ENCODE measurements around the gene ISOC1.

ISOC1 gene

DNA sequence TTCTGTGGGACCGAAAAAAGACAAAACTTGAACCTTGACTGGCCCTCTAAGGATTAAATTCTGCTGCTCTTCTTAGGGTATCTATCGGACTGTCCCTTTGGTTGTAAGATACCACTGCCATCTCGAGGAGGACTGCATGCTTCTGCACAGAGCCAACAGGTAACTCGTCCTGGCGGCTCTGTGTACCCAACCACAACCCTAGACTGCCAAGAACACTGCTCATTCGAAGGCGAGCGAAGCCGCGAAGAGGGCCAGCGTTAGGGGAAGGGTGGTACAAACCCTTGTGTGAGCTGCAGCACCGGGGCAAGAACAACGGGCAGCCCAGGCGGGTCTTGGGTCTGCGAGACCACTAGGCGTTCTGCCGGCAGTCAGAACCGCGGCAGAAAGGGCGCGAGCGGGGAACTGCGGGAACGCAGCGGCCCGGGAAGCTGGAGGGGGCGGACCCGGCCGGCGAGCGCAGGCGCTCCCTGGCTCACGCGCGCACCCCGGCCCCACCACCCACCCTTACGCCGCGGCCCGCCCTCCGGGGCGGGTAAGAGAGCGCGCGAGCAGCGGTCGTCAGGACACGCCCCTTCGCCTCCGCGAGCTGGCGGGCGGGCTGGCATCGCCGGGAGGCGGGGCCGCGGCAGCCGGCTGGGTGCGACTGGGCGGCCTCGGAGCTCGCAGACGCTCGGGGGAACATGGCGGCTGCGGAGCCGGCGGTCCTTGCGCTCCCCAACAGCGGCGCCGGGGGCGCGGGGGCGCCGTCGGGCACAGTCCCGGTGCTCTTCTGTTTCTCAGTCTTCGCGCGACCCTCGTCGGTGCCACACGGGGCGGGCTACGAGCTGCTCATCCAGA, at the start of gene ISOC1:
ISOC1 (plus strand) TSS at position 663 of the 837 bp plus-strand sequence; CDS start at position 681, 18 bp downstream.
- DNase-seq (ENCODE audit: low read depth in 2 of 2) = peak; percentile 75 to 93

DNA sequence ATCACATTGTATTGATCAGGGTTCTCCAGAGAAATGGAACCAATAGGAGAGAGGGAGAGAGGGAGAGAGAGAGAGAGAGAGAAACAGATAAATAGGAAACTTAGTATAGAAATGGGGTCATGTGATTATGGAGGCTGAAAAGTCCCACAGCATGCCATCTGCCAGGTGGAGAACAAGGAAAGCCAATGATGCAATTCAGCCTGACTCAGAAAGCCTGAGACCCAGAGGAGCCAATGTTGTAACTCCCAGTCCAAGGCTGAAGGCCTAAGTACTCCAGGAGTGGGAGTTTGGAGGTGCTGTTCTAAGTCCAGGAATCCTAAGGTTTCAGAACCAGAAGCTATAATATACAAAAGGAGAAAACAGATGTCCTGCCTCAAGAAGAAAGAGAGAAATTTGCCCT, 48.4 kb upstream of the ISOC1 start:
- DNase-seq (ENCODE audit: low read depth in 2 of 2) = no peak

DNA sequence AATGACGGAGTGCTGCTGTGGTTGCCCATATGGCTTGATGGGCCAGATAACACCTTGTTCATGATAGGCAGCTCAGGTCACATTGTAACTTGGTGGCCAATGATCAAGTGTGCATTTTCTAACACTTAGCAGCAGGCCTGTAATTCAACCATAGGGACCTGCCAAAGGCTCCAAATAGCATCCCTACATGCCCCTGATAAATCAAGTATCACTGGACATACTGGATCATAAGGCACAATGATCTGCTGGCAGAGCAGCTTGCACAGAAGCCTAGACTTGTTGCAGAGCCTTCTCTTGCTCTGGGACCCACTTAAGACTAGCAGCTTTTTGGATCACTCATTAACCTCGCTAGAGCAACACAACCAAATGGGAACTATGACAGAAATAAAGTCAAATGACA, 46.0 kb upstream of the ISOC1 start:
- DNase-seq (ENCODE audit: low read depth in 2 of 2) = no peak

GRCh38 chr5:129049126-129049799, 45.3 kb upstream of the ISOC1 start:
- no peak for DNase-seq (ENCODE audit: low read depth in 2 of 2)

- no peak for DNase-seq (ENCODE audit: low read depth in 2 of 2)
Observed at GRCh38 chr5:129051283-129051682, 43.3 kb upstream of the ISOC1 start.

DNA sequence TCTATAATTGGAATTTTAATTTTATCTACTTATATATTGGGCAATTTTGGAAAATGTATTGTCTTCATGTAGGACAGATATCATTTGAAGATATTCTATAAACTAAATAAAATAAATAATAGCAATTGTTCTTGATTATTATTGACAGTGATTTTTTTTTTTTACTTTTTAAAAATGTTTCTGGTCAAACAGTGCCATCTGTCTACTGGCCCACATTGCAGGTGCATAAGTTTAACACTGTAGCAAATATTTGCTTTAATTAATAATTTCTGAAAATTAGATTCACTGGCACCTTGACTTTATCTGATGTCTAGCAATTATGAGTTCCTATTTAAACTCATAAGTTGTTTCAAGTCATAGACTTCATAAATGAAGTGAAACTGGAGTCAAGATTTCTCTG, 41.1 kb upstream of the ISOC1 start:
- DNase-seq (ENCODE audit: low read depth in 2 of 2) = no peak

- DNase-seq (ENCODE audit: low read depth in 2 of 2) = no peak
Observed at GRCh38 chr5:129057329-129057728, 37.2 kb upstream of the ISOC1 start.

- DNase-seq (ENCODE audit: low read depth in 2 of 2) = no peak
Observed at GRCh38 chr5:129061849-129062248, 32.7 kb upstream of the ISOC1 start.

- no peak for DNase-seq (ENCODE audit: low read depth in 2 of 2)
Observed at GRCh38 chr5:129063483-129064113, 31.0 kb upstream of the ISOC1 start.

GRCh38 chr5:129065721-129066120, 28.8 kb upstream of the ISOC1 start:
- DNase-seq (ENCODE audit: low read depth in 2 of 2) = no peak

DNA sequence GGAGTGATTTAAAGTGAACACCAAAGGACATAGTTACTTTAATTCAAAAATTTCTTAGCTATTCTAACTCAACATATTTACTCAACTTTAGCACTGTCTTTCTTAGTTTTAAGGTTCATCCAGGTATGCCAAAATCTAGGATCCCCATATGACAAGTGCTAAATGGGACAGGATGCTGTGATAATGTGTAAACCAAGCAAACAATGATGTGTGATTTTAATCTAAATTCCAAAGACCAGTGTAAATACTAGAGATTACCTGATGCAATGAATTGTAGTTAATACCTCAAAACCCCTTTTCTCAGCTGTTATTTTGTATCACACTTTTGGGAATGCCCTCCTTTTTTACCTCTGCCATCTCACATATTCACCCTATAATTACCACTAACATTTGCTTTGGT, 26.8 kb upstream of the ISOC1 start:
- no peak for DNase-seq (ENCODE audit: low read depth in 2 of 2)

DNA sequence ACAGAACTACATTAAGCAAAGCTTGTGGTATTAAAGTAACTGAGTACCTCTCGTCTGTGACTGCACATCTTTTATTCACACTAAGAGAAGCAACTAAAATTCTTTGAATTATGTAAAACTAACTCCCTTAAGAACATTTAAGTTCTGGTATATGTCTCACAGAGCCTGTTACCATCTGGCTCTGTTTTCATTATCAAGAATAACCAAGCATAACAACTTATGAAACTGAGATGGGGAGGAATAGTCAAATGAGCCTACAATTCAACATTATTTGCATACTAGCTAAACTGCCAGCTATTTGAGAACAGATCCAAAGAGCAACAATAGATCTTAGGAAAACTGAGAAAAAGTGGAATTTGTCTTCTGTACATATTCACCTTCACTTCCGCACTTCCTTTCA, 25.3 kb upstream of the ISOC1 start:
- no peak for DNase-seq (ENCODE audit: low read depth in 2 of 2)

DNA sequence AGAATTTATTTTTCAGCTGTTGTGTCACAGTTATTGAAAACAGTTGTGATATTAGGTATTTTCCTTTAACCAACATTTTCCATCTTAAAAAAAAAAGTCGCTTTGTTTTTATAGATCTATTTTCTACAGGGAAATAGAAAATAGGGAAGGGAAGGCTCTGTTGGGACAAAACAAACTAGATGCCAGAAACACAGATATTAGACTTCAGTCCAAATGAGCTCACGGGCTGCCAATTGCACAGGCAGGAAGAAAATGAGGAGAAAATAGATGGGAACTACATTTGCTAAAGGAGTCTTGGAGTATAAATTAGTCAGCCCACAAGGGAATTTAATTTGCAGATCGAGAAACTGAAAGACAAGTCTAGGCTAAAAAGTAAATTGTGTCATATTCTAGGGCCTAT, 21.4 kb upstream of the ISOC1 start:
- no peak for DNase-seq (ENCODE audit: low read depth in 2 of 2)

DNA sequence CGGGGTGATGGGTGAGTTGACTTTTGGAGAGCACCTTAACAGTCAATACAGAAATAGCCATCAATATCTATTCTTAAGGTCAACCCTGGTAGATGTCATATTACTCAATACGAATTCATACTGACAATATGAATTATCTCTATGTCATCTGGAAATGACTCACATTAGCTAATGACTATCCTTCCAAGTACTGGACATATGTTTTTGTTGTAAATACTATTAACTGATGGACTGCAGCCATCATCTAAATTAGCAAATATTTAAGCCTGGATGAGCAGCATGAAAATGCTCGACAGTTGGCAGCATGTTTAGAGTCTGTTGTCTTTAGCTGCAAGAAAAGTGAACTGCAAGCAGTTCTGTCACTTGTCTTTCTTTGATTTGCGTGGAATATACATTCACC, 19.6 kb upstream of the ISOC1 start:
- no peak for DNase-seq (ENCODE audit: low read depth in 2 of 2)

DNA sequence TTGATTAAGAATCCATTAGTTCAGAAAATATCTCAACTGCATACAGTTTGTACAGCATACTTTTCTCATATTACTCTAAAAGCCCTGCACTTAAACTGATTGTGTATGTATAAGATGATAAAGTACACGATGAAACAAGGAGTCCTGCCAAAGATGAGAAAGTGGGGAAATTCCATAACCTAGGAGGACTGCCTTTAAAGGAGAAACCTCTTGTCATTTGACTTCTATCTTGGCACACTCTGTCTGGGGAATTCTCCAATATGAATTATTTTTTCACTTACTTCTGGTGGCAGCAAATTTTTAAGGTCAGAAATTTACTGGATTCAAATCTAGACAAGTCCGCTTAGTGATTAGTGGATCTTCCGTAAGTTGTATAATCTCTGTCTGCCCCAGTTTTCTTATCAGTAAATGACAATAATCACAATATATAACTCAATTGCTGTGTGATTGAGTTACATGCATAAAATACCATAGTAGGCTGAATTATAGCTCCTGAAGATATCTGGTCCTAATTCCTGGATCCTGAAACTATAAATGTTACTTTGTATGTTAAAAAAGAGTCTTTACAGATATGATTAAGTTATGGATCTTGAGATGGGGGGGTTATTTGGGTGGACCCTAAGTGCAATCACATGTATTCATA, 17.0 kb upstream of the ISOC1 start:
- DNase-seq (ENCODE audit: low read depth in 2 of 2) = no peak

DNA sequence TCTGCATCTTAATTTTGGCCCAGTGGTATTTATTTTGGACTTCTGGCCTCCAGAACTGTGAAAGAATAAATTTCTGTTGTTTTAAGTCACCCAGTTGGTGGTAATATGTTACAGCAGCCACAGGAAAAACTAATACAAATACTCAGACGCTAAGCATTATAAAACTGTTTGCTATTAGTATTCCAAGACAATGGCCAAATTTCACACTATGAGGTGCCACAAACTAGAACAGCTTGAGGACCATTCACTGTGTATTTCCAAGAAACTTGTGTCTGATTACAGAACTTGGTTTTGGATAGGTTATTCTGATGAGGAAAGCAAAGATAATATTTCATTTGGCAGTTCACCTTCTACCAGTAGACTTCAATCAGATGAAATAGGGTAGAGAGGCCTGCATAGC, 16.3 kb upstream of the ISOC1 start:
- no peak for DNase-seq (ENCODE audit: low read depth in 2 of 2)

DNA sequence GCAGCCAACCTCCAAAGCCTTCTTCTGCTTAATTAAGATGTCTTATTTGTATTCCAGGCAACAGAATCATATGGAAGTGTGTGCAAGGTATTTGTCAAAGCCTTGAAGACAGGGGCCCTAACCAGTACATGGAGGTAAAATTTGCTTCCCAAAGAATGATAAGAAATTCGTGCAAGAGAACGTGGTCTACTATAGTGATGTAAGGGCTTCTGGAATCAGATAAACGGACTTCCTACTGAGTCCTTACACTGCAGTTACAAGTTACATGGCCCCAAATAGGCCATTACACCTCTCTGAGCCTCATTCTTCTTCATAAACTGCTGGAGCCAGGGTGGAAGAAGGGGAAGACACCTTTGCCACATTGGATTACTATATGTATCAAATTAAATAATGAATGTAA, 15.9 kb upstream of the ISOC1 start:
- no peak for DNase-seq (ENCODE audit: low read depth in 2 of 2)

GRCh38 chr5:129079496-129079895, 15.1 kb upstream of the ISOC1 start:
- DNase-seq (ENCODE audit: low read depth in 2 of 2) = no peak

GRCh38 chr5:129080766-129081165, 13.8 kb upstream of the ISOC1 start:
- DNase-seq (ENCODE audit: low read depth in 2 of 2) = no peak

DNA sequence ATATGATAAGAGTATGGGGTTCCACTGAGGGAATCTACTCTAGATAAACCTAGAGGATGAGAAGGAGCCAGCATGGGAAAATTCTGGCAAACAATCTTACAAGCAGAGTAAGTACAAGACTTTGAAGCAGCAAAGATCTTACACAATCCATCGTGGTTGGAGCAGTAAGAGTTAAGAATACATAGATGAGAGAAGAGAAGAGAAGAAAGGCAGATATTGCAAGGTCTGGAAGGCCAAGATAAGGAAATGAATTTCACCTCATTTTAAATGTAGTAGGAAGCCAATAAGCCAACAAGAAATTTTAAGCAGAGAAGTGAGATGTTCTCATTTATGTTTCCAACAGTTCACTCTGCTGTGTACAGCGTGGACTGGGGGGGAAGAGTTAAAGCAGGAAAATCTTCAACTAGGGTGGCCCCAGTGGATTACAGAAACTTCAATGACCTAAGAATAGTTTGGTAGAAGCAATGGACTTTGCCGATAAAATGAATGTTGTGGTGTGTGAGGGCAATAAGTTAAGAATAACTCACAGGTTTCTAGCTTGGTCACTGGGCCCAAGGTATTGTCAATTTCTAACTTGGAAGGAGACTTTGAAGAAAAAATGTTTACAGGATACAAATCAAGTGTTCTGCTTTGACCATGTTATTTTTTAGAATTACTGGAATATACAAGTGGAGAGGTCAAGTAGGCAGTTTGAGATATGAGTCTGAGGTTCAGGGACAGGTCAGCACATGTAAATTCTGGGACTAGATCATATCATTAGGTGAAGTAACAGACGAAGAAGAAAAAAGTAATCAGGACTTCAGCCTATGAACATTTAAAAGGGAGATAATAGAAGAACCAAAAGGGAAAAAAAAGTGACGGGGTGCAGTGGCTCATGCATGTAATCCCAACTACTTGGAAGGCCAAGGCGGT, 12.1 kb upstream of the ISOC1 start:
- DNase-seq (ENCODE audit: low read depth in 2 of 2) = no peak
